Retinal pigment epithelial cell (primary cell): Measurements from ENCODE around the gene FHOD3.

Experiments
- DNase-seq: peaks from one replicate; pipeline ENCODE4 v3.0.0-alpha.2; 2010; ENCODE audit warnings: low read depth
- H3K4me3 ChIP-seq: 2 replicates; pipeline ENCODE4 v1.5.1; 2011; ENCODE audit warnings: mild to moderate bottlenecking, low read length, control low read depth, moderate library complexity
- CTCF ChIP-seq: conservative IDR thresholded peaks from 2 replicates; pipeline ENCODE4 v1.5.1; 2011; ENCODE audit warnings: low read depth, low read length, control low read depth, inconsistent platforms

FHOD3 gene

GRCh38 chr18:36504928-36505327 lies 207.4 kb downstream of the FHOD3 start:
- H3K4me3 ChIP-seq: no peak overlapping the region
- DNase-seq: no peak
- no peak for TF ChIP-seq CTCF

- no peak for TF ChIP-seq CTCF
- DNase-seq: no peak
- H3K4me3 ChIP-seq: no peak overlapping the region
Measured at GRCh38 chr18:36505665-36506064, 208.2 kb downstream of the FHOD3 start.

GRCh38 chr18:36509646-36510197 lies 212.2 kb downstream of the FHOD3 start:
- TF ChIP-seq CTCF: no peak
- no peak for DNase-seq
- H3K4me3 ChIP-seq: no peak overlapping the region

- no peak for DNase-seq
- TF ChIP-seq CTCF: no peak
- H3K4me3 ChIP-seq: no peak overlapping the region
Measured at GRCh38 chr18:36511791-36512352, 214.4 kb downstream of the FHOD3 start.

GRCh38 chr18:36513556-36513955 lies 216.0 kb downstream of the FHOD3 start:
- no peak for DNase-seq
- no peak overlapping the region for H3K4me3 ChIP-seq
- TF ChIP-seq CTCF: no peak

GRCh38 chr18:36514778-36515177 lies 217.3 kb downstream of the FHOD3 start:
- TF ChIP-seq CTCF: no peak
- H3K4me3 ChIP-seq: no peak overlapping the region
- no peak for DNase-seq

GRCh38 chr18:36516258-36516657 lies 218.7 kb downstream of the FHOD3 start:
- TF ChIP-seq CTCF: no peak
- no peak overlapping the region for H3K4me3 ChIP-seq
- DNase-seq: no peak
